ENCODE data around the gene RAP1A.

GRCh38 chr1:111737216-111738132 lies 117.9 kb downstream of the RAP1A start:
- TF ChIP-seq NR2F2 (IDR thresholded peaks at IDR 0.05) = no peak
- no peak for TF ChIP-seq RAD21 (IDR thresholded peaks at IDR 0.05)
- no peak for TF ChIP-seq HNF4A (conservative IDR thresholded peaks at IDR 0.05)
- no peak for TF ChIP-seq CTCF (IDR thresholded peaks at IDR 0.05; ENCODE audit: low read depth, low read length, missing input control)

Measured in liver (tissue), 3 donors.